Hepatocyte (in vitro differentiated cells): ENCODE results near the gene ZC3H15. TPM values are rescaled to one million over a fixed set of nuclear protein-coding genes. Genes with fewer than 3 reads are reported as not detected.

Experiments used
- DNase-seq: peaks from one replicate; pipeline ENCODE4 v3.0.0-alpha.2; 2016; ENCODE audit warnings: low spot score
- H2AFZ ChIP-seq: fragments of 200-600 bp; sonication (generic); 2 replicates; pipeline ENCODE4 v1.6.0; 2016; ENCODE audit warnings: antibody characterized with exemption, mild to moderate bottlenecking
- H3K27ac ChIP-seq: fragments of 200-600 bp; sonication (generic); 2 replicates; pipeline ENCODE4 v1.5.1; 2016; ENCODE audit warnings: mild to moderate bottlenecking
- H3K27me3 ChIP-seq: fragments of 200-600 bp; sonication (generic); 2 replicates; pipeline ENCODE4 v1.6.1; 2016
- H3K36me3 ChIP-seq: fragments of 200-600 bp; sonication (generic); replicated peaks from 2 replicates; pipeline ENCODE4 v1.5.1; 2016; ENCODE audit warnings: low read depth; ENCODE audit not compliant: insufficient read depth
- H3K4me1 ChIP-seq: fragments of 200-600 bp; sonication (generic); 2 replicates; pipeline ENCODE4 v1.5.1; 2016; ENCODE audit warnings: mild to moderate bottlenecking, moderate library complexity; ENCODE audit not compliant: insufficient read depth
- H3K4me2 ChIP-seq: fragments of 200-600 bp; sonication (generic); 2 replicates; pipeline ENCODE4 v1.6.0; 2016
- H3K4me3 ChIP-seq: fragments of 200-600 bp; sonication (generic); 2 replicates; pipeline ENCODE4 v1.5.1; 2016; ENCODE audit warnings: mild to moderate bottlenecking
- H3K79me2 ChIP-seq: fragments of 200-600 bp; sonication (generic); 2 replicates; pipeline ENCODE4 v1.6.0; 2017; ENCODE audit warnings: mild to moderate bottlenecking
- H3K9me2 ChIP-seq: fragments of 200-600 bp; sonication (generic); replicated peaks from 2 replicates; pipeline ENCODE4 v1.6.0; 2017; ENCODE audit warnings: mild to moderate bottlenecking; ENCODE audit not compliant: insufficient read depth
- H3K9me3 ChIP-seq: fragments of 200-600 bp; sonication (generic); 2 replicates; pipeline ENCODE4 v1.5.1; 2016; ENCODE audit warnings: low read depth, mild to moderate bottlenecking
- H4K20me1 ChIP-seq: fragments of 200-600 bp; sonication (generic); 2 replicates; pipeline ENCODE4 v1.6.0; 2016; ENCODE audit warnings: mild to moderate bottlenecking; ENCODE audit not compliant: insufficient read depth, poor library complexity, severe bottlenecking
- EZH2 ChIP-seq: fragments of 200-600 bp; sonication (generic); IDR thresholded peaks from 2 replicates; pipeline ENCODE4 v1.6.1; 2016; ENCODE audit warnings: antibody characterized with exemption, mild to moderate bottlenecking, borderline replicate concordance
- EZH2phosphoT487 ChIP-seq: fragments of 200-600 bp; sonication (generic); IDR thresholded peaks from one replicate; pipeline ENCODE4 v1.6.1; 2018; ENCODE audit warnings: antibody characterized with exemption, mild to moderate bottlenecking, low read depth, moderate library complexity; ENCODE audit not compliant: unreplicated experiment, severe bottlenecking
- WGBS: methylation state at CpG from one replicate; pipeline ENCODE4 v1.1.6; 2016; ENCODE audit warnings: low lambda C conversion rate; ENCODE audit errors: missing lambda C conversion rate; 5-methylcytosine and 5-hydroxymethylcytosine counted together
- polyA plus RNA-seq: library from polyadenylated mRNA; unstranded; fragments of >200 nt; fragmentation: Nextera tagmentation; extraction: Ambion mirVana; gene quantifications from 2 replicates; pipeline ENCODE4 v1.2.1, GENCODE V29; 2016
- total RNA-seq: library from RNA; depleted of rRNA; stranded (reverse); fragments of >200 nt; gene quantifications from 2 replicates; pipeline ENCODE4 v1.2.3, GENCODE V29; 2014
- TF ChIP-seq, protein P1 (sequence below): fragments of 200-600 bp; sonication (generic); IDR thresholded peaks from 2 replicates; pipeline ENCODE4 v1.5.1; 2016; ENCODE audit warnings: antibody characterized with exemption, mild to moderate bottlenecking; ENCODE audit not compliant: poor library complexity

ZC3H15 gene
- total and polyA plus RNA-seq, 2 experiments from 2014 or later, result 74.6 to 77.2 TPM

DNA sequence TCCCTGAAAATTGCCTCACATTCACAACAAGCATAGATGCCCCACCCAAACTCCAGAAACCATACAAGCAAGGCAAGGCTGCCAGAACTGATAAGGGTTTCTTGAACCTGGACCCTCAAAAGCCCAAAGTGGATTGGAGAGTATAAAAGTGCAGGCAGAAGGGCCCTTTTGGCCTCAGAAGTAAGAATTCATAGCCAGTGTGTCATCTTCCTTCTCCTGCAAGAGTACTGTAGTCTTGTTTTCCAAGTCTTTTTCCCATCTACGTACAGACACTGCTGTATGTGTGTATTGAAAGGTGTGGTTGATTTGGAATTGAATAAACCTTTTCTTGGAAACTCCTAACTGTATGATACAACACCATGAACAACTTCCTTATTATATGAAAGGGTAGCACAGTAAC is 46.8 kb downstream of the ZC3H15 start:
- WGBS, result 77% methylated on average over 1 of the region's 1 CpG

DNA sequence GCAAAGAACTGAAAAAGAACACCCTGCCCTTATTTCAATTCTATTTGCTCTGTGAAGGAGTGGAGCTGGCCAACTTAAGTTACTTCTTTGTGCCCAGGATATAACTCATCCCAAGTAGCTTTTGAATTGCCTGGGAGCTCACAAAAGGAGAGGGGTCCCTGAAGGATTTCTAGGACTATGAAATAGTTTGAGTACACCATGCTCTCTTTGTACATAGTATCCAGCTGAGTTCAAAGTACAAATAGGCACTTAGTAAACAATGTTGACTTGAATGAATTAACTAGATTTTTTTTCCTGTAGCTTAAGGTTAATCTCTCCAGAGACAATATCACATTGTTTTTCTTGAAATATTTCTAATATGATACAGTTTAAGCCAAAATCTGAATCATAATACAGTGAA is 47.7 kb downstream of the ZC3H15 start:
- Histone ChIP-seq H2AFZ (no peak overlapping the region), H3K9me3 (no peaks in the 10 kb centered on the region), H3K4me2 (no peak overlapping the region), H3K36me3 (no peaks in the 10 kb centered on the region), H3K9me2 (no peaks in the 10 kb centered on the region), H3K27me3 (no peaks in the 10 kb centered on the region), H3K79me2 (no peaks in the 10 kb centered on the region), H3K4me1 (peaks cover 16% of the 10 kb centered on the region), H3K4me3 (no peak overlapping the region), H3K27ac (peak overlapping the region; percentile 33), H4K20me1 (no peaks in the 10 kb centered on the region)
- no peak for DNase-seq
- no peak for TF ChIP-seq EZH2
- TF ChIP-seq, protein P1, sequence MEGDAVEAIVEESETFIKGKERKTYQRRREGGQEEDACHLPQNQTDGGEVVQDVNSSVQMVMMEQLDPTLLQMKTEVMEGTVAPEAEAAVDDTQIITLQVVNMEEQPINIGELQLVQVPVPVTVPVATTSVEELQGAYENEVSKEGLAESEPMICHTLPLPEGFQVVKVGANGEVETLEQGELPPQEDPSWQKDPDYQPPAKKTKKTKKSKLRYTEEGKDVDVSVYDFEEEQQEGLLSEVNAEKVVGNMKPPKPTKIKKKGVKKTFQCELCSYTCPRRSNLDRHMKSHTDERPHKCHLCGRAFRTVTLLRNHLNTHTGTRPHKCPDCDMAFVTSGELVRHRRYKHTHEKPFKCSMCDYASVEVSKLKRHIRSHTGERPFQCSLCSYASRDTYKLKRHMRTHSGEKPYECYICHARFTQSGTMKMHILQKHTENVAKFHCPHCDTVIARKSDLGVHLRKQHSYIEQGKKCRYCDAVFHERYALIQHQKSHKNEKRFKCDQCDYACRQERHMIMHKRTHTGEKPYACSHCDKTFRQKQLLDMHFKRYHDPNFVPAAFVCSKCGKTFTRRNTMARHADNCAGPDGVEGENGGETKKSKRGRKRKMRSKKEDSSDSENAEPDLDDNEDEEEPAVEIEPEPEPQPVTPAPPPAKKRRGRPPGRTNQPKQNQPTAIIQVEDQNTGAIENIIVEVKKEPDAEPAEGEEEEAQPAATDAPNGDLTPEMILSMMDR, result no peak
- TF ChIP-seq EZH2phosphoT487, result no peak

More for the DNA sequence above, 46.8 kb downstream of the ZC3H15 start:
- peak overlapping the region; percentile 33 for H3K27ac ChIP-seq
- H2AFZ ChIP-seq, result no peak overlapping the region
- no peaks in the 10 kb centered on the region for H3K9me2 ChIP-seq
- H4K20me1 ChIP-seq, result no peaks in the 10 kb centered on the region
- H3K4me3 ChIP-seq, result no peak overlapping the region
- H3K36me3 ChIP-seq, result no peaks in the 10 kb centered on the region
- no peak for DNase-seq
- peaks cover 16% of the 10 kb centered on the region for H3K4me1 ChIP-seq
- no peaks in the 10 kb centered on the region for H3K9me3 ChIP-seq
- H3K27me3 ChIP-seq, result no peaks in the 10 kb centered on the region
- H3K79me2 ChIP-seq, result no peaks in the 10 kb centered on the region
- TF ChIP-seq, protein P1, result no peak
- TF ChIP-seq EZH2phosphoT487 (no peak), EZH2 (no peak)
- H3K4me2 ChIP-seq, result no peak overlapping the region

DNA sequence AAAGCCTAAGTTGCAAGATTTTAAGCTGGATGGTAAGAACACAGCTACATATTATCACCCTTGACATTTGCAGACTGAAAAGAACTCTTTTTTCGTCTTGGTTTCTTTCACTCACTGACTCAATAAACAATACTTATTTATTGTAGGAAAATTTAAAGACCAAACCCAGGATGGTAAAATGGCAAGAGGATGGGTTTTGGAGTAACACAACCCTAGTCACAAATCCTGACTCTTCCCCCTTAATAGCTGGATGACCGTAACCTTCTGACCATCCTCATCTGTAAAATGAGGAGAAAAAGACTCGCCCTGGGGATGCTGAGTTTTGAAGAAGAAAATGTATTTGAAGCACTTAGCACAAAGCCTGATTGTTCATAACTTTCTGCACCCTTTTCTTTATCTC is 48.3 kb downstream of the ZC3H15 start:
- Histone ChIP-seq H3K4me3 (no peak overlapping the region), H3K4me1 (peaks cover 16% of the 10 kb centered on the region), H3K36me3 (no peaks in the 10 kb centered on the region), H2AFZ (no peak overlapping the region), H3K9me3 (no peaks in the 10 kb centered on the region), H4K20me1 (no peaks in the 10 kb centered on the region), H3K79me2 (no peaks in the 10 kb centered on the region), H3K27me3 (no peaks in the 10 kb centered on the region), H3K9me2 (no peaks in the 10 kb centered on the region), H3K4me2 (no peak overlapping the region), H3K27ac (no peak overlapping the region)
- TF ChIP-seq EZH2 (no peak), EZH2phosphoT487 (no peak)
- TF ChIP-seq, protein P1, result no peak
- DNase-seq, result no peak
- WGBS, result 89% methylated on average over 3 of the region's 3 CpGs

DNA sequence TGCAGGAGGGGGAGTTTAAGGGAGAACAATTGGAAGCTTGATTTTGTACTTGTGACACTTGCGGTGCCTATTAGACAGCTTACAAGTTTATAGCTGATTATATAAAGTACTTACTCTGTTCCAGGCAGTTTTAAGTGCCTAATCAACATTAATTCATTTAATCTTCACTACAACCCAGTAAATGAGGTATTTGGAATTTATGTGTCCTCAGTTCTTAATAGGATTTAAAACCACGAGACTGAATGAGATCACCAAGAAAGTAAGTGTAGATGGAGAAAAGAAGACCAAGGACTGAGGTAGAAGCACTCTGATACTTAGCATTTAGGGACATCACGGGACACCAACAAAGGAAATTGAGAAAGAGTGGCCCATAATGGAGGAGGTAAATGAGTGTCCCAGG is 49.8 kb downstream of the ZC3H15 start:
- TF ChIP-seq EZH2 (no peak), EZH2phosphoT487 (no peak)
- TF ChIP-seq, protein P1, result no peak
- WGBS, result 88% methylated on average over 3 of the region's 3 CpGs

More for the DNA sequence above, 49.8 kb downstream of the ZC3H15 start:
- Histone ChIP-seq H3K27me3 (no peaks in the 10 kb centered on the region), H3K4me2 (no peak overlapping the region), H3K4me3 (no peak overlapping the region), H3K4me1 (peaks cover 16% of the 10 kb centered on the region), H2AFZ (no peak overlapping the region), H3K79me2 (no peaks in the 10 kb centered on the region), H4K20me1 (no peaks in the 10 kb centered on the region), H3K9me2 (no peaks in the 10 kb centered on the region), H3K36me3 (no peaks in the 10 kb centered on the region), H3K27ac (no peak overlapping the region), H3K9me3 (no peaks in the 10 kb centered on the region)
- DNase-seq, result no peak
